AG04450 (cell line): ENCODE results near the gene FIBIN. TPM values are rescaled to one million over a fixed set of nuclear protein-coding genes. Genes with fewer than 3 reads are reported as not detected.

Source experiments
- CTCF ChIA-PET: fragments of 300-600, 350-600 bp; formaldehyde crosslinking; extraction: SDS; loops from one replicate; lab custom pipeline; 2022; ENCODE audit warnings: antibody characterized with exemption, inconsistent platforms; lab: Charles Lee
- POLR2A ChIA-PET: fragments of 350-600 bp; formaldehyde crosslinking; extraction: SDS; loops from one replicate; lab custom pipeline; 2021; ENCODE audit warnings: antibody characterized with exemption, inconsistent platforms; lab: Yijun Ruan, JAX
- DNase-seq: peaks from one replicate; pipeline ENCODE4 v3.0.0-alpha.2; 2011; ENCODE audit warnings: low read depth, low spot score
- H3K27ac ChIP-seq: one replicate; pipeline ENCODE4 v1.5.1; 2012; ENCODE audit warnings: low read depth, low read length, control low read depth
- H3K27me3 ChIP-seq: one replicate; pipeline ENCODE4 v1.6.0; 2012; ENCODE audit warnings: low read length; ENCODE audit not compliant: control insufficient read depth, insufficient read depth
- H3K4me3 ChIP-seq: 2 replicates; pipeline ENCODE4 v1.5.1; 2011; ENCODE audit warnings: mild to moderate bottlenecking, low read depth, low read length, control low read depth
- H3K9me3 ChIP-seq: 2 replicates; pipeline ENCODE4 v1.5.1; 2012; ENCODE audit warnings: low read length; ENCODE audit not compliant: control insufficient read depth, insufficient read depth
- CTCF ChIP-seq: IDR thresholded peaks from 2 replicates; pipeline ENCODE4 v1.5.1; 2011; ENCODE audit warnings: low read depth, low read length, control low read depth, inconsistent platforms
- polyA plus RNA-seq: library from polyadenylated mRNA; depleted of rRNA; stranded (reverse); fragments of >200 nt; gene quantifications from 2 replicates; pipeline ENCODE4 v1.2.3, GENCODE V29; 2011

The FIBIN gene
- polyA plus RNA-seq, 1 experiment = 49.0 TPM

GRCh38 chr11:27004103-27004502 lies 10.2 kb downstream of the FIBIN start:
- DNase-seq = no peak
- H3K27ac ChIP-seq = no peak overlapping the region
- no peak for TF ChIP-seq CTCF
- no peaks in the 10 kb centered on the region for H3K9me3 ChIP-seq
- ChIA-PET CTCF (interaction anchor here (0.6 kb wide), 1 partner anchor 12 kb away, joined by 3 read pairs; no protein-coding TSS in a partner anchor), POLR2A (no interaction called here)
- no peak overlapping the region for H3K4me3 ChIP-seq
- no peaks in the 10 kb centered on the region for H3K27me3 ChIP-seq

GRCh38 chr11:27008811-27009535 lies 15.1 kb downstream of the FIBIN start:
- H3K9me3 ChIP-seq = no peaks in the 10 kb centered on the region
- H3K27me3 ChIP-seq = no peaks in the 10 kb centered on the region
- H3K4me3 ChIP-seq = no peak overlapping the region
- H3K27ac ChIP-seq = no peak overlapping the region
- ChIA-PET POLR2A (no interaction called here), CTCF (no interaction called here)
- no peak for DNase-seq
- no peak for TF ChIP-seq CTCF

GRCh38 chr11:27011560-27012233 lies 17.8 kb downstream of the FIBIN start:
- H3K9me3 ChIP-seq = no peaks in the 10 kb centered on the region
- no peaks in the 10 kb centered on the region for H3K27me3 ChIP-seq
- POLR2A ChIA-PET = interaction anchor here (0.5 to 1.0 kb wide), 2 partner anchors 12 to 64 kb away, joined by 5 to 7 read pairs; no protein-coding TSS in a partner anchor
- H3K27ac ChIP-seq = no peak overlapping the region
- H3K4me3 ChIP-seq = no peak overlapping the region
- TF ChIP-seq CTCF = no peak
- no peak for DNase-seq
- CTCF ChIA-PET = no interaction called here

- CTCF ChIA-PET = no interaction called here
- Histone ChIP-seq H3K27me3 (no peaks in the 10 kb centered on the region), H3K9me3 (no peaks in the 10 kb centered on the region), H3K27ac (no peak overlapping the region), H3K4me3 (peak overlapping the region; percentile 20; the same call in 1 of the 2 replicates)
- no peak for TF ChIP-seq CTCF
- POLR2A ChIA-PET = interaction anchor here (0.5 to 1.0 kb wide), 2 partner anchors 11 to 65 kb away, joined by 5 to 7 read pairs; no protein-coding TSS in a partner anchor
- peak; percentile 64 for DNase-seq
Observed at GRCh38 chr11:27012234-27012921, 18.5 kb downstream of the FIBIN start.
